CD4-positive, alpha-beta T cell treated with Interferon gamma for 1 hour (primary cell): Measurements from ENCODE around the gene PCDHB11.
"Not testable (repeated sequence)": the region's sequence is repeated elsewhere in the genome, so short reads cannot be mapped to it uniquely, and the experiment has no call there.

Experiments used
- DNase-seq: peaks from one replicate; pipeline ENCODE4 v3.0.0-alpha.2; 2020

The PCDHB11 gene

DNA sequence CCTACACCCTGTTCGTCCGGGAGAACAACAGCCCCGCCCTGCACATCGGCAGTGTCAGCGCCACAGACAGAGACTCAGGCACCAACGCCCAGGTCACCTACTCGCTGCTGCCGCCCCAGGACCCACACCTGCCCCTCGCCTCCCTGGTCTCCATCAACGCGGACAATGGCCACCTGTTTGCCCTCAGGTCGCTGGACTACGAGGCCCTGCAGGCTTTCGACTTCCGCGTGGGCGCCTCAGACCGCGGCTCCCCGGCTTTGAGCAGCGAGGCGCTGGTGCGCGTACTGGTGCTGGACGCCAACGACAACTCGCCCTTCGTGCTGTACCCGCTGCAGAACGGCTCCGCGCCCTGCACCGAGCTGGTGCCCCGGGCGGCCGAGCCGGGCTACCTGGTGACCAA, 10.7 kb upstream of the PCDHB11 start:
- DNase-seq, result not testable (repeated sequence)

DNA sequence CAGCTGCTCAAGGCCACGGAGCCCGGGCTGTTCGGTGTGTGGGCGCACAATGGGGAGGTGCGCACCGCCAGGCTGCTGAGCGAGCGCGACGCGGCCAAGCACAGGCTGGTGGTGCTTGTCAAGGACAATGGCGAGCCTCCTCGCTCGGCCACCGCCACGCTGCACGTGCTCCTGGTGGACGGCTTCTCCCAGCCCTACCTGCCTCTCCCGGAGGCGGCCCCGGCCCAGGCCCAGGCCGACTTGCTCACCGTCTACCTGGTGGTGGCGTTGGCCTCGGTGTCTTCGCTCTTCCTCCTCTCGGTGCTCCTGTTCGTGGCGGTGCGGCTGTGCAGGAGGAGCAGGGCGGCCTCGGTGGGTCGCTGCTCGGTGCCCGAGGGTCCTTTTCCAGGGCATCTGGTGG, 10.3 kb upstream of the PCDHB11 start:
- not testable (repeated sequence) for DNase-seq

GRCh38 chr5:141192110-141192725, 7.2 kb upstream of the PCDHB11 start, which contains the start of gene PCDHB10:
TSS of gene PCDHB10 (plus strand) at chr5:141192353. CDS start at chr5:141192553, 200 bp downstream.
- no peak for DNase-seq

DNA sequence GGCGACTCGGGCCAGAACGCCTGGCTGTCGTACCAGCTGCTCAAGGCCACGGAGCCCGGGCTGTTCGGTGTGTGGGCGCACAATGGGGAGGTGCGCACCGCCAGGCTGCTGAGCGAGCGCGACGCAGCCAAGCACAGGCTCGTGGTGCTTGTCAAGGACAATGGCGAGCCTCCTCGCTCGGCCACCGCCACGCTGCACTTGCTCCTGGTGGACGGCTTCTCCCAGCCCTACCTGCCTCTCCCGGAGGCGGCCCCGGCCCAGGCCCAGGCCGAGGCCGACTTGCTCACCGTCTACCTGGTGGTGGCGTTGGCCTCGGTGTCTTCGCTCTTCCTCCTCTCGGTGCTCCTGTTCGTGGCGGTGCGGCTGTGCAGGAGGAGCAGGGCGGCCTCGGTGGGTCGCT, 5.1 kb upstream of the PCDHB11 start:
- not testable (repeated sequence) for DNase-seq

DNA sequence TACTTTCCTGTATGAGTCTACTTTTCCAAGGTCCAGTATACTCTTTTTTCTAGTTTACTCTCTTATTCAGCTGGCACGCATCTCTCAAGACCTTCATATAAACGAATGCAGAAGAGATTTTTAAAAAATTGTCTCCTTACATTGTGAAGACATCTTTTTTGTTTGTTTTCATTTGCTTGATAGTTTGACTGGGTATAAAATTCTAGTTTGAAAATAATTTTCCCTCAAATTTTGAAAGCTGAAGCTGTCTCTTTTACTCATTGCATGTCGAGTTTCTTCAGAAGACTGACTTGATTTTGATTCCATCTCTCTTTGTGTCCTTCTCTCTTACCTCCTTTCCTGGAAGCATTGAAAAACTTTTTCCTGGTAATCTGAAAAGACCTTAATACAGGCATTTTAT, 3.1 kb upstream of the PCDHB11 start:
- no peak for DNase-seq

DNA sequence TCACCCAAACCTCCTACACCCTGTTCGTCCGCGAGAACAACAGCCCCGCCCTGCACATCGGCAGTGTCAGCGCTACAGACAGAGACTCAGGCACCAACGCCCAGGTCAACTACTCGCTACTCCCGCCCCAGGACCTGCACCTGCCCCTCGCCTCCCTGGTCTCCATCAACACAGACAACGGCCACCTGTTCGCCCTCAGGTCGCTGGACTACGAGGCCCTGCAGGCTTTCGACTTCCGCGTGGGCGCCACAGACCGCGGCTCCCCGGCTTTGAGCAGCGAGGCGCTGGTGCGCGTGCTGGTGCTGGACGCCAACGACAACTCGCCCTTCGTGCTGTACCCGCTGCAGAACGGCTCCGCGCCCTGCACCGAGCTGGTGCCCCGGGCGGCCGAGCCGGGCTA, 1.7 kb downstream of the PCDHB11 start:
- not testable (repeated sequence) for DNase-seq

DNA sequence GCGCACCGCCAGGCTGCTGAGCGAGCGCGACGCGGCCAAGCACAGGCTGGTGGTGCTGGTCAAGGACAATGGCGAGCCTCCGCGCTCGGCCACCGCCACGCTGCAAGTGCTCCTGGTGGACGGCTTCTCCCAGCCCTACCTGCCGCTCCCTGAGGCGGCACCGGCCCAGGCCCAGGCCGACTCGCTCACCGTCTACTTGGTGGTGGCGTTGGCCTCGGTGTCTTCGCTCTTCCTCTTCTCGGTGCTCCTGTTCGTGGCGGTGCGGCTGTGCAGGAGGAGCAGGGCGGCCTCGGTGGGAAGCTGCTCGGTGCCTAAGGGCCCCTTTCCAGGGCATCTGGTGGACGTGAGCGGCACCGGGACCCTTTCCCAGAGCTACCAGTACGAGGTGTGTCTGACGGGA, 2.2 kb downstream of the PCDHB11 start:
- not testable (repeated sequence) for DNase-seq

- no peak for DNase-seq
Measured at GRCh38 chr5:141208478-141208877, 9.1 kb downstream of the PCDHB11 start, which contains the start of gene PCDHB12. TSS of gene PCDHB12 (plus strand) at chr5:141208719. CDS start at chr5:141208908, 189 bp downstream.

DNA sequence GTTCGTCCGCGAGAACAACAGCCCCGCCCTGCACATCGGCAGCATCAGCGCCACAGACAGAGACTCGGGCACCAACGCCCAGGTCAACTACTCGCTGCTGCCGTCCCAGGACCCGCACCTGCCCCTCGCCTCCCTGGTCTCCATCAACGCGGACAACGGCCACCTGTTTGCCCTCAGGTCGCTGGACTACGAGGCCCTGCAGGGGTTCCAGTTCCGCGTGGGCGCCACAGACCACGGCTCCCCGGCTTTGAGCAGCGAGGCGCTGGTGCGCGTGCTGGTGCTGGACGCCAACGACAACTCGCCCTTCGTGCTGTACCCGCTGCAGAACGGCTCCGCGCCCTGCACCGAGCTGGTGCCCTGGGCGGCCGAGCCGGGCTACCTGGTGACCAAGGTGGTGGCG, 10.9 kb downstream of the PCDHB11 start:
- DNase-seq, result not testable (repeated sequence)

DNA sequence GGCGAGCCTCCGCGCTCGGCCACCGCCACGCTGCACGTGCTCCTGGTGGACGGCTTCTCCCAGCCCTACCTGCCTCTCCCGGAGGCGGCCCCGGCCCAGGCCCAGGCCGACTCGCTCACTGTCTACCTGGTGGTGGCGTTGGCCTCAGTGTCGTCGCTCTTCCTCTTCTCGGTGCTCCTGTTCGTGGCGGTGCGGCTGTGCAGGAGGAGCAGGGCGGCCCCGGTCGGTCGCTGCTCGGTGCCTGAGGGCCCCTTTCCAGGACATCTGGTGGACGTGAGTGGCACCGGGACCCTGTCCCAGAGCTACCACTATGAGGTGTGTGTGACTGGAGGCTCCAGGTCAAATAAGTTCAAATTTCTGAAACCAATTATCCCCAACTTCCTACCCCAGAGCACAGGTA, 11.4 kb downstream of the PCDHB11 start:
- not testable (repeated sequence) for DNase-seq

- DNase-seq, result not testable (repeated sequence)
Measured at GRCh38 chr5:141213656-141214339, 14.4 kb downstream of the PCDHB11 start, which contains the start of gene PCDHB13. TSS of gene PCDHB13 (plus strand) at chr5:141213919. CDS start at chr5:141214124, 205 bp downstream.

GRCh38 chr5:141214583-141214982, 15.2 kb downstream of the PCDHB11 start:
- not testable (repeated sequence) for DNase-seq

- not testable (repeated sequence) for DNase-seq
Measured at GRCh38 chr5:141215504-141215903, 16.1 kb downstream of the PCDHB11 start.

DNA sequence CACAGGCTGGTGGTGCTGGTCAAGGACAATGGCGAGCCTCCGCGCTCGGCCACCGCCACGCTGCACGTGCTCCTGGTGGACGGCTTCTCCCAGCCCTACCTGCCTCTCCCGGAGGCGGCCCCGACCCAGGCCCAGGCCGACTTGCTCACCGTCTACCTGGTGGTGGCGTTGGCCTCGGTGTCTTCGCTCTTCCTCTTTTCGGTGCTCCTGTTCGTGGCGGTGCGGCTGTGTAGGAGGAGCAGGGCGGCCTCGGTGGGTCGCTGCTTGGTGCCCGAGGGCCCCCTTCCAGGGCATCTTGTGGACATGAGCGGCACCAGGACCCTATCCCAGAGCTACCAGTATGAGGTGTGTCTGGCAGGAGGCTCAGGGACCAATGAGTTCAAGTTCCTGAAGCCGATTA, 16.6 kb downstream of the PCDHB11 start:
- DNase-seq, result not testable (repeated sequence)

DNA sequence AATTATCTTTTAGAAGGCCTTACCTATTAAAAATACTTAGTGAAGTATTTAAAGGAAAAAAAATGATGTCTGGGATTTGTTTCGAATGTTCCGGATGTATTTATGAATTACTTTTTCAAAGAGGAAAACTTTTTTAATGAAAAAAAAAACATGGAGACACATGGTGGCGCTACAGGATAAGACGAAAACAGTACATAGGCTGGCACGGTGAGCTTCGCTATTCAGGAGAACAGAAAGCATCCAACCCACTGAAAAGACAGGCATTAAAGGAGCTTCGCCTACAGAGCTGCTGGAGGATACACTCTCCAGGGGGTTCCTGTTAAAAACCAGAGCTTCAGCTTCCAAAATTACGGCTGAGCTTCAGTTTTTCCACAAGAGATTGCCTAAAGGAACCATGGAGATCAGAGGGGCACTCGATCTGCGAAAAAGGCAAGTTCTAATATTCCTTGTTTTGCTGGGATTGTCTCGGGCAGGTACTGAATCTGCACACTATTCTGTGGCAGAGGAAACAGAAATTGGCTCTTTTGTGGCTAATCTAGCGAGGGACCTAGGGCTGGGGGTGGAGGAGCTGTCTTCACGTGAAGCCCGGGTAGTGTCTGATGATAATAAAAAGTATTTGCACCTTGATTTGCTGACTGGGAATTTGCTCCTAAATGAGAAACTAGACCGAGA, 23.8 kb downstream of the PCDHB11 start, which contains the start of gene PCDHB14:
Gene PCDHB14, plus strand, starts transcription at position 232 of the 672 bp plus-strand sequence. Its CDS starts 163 bp downstream, at position 395.
- DNase-seq, result no peak

- DNase-seq, result not testable (repeated sequence)
Measured at GRCh38 chr5:141224844-141225243, 25.4 kb downstream of the PCDHB11 start.

DNA sequence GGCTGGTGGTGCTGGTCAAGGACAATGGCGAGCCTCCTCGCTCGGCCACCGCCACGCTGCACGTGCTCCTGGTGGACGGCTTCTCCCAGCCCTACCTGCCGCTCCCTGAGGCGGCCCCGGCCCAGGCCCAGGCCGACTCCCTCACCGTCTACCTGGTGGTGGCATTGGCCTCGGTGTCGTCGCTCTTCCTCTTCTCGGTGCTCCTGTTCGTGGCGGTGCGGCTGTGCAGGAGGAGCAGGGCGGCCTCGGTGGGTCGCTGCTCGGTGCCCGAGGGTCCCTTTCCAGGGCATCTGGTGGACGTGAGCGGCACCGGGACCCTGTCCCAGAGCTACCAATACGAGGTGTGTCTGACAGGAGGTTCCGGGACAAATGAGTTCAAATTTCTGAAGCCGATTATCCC, 26.0 kb downstream of the PCDHB11 start:
- DNase-seq, result not testable (repeated sequence)

GRCh38 chr5:141234109-141234667, 34.8 kb downstream of the PCDHB11 start:
- DNase-seq, result no peak

DNA sequence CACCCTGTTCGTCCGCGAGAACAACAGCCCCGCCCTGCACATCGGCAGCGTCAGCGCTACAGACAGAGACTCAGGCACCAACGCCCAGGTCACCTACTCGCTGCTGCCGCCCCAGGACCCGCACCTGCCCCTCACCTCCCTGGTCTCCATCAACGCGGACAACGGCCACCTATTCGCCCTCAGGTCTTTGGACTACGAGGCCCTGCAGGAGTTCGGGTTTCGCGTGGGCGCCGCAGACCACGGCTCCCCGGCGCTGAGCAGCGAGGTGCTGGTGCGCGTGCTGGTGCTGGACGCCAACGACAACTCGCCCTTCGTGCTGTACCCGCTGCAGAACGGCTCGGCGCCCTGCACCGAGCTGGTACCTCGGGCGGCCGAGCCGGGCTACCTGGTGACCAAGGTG, 36.5 kb downstream of the PCDHB11 start:
- not testable (repeated sequence) for DNase-seq

GRCh38 chr5:141236516-141237313, 37.3 kb downstream of the PCDHB11 start:
- DNase-seq, result no peak

GRCh38 chr5:141241496-141241895, 42.1 kb downstream of the PCDHB11 start:
- DNase-seq, result no peak

DNA sequence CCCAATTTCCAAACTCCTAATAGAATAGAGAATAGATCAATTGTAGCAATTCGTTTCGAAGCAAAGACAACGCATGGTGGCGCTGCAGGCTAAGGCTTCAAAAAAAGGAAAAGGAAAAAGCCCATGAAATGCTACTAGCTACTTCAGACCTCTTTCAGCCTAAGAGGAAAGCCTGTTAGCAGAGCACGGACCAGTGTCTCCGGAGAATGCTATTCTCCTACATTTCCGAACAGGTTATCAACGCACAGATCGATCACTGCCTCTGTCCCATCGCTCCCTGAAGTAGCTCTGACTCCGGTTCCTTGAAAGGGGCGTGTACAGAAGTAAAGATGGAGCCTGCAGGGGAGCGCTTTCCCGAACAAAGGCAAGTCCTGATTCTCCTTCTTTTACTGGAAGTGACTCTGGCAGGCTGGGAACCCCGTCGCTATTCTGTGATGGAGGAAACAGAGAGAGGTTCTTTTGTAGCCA, 45.9 kb downstream of the PCDHB11 start, which contains the start of gene PCDHB15:
Gene PCDHB15, plus strand, starts transcription at position 146 of the 468 bp plus-strand sequence. Its CDS starts 184 bp downstream, at position 330.
- DNase-seq, result no peak
